Skeletal muscle cell (primary cell): ENCODE results near the gene ARHGEF25.
"Not testable (repeated sequence)": the region's sequence is repeated elsewhere in the genome, so short reads cannot be mapped to it uniquely, and the experiment has no call there.

Experiments
- DNase-seq: peaks from one replicate; pipeline ENCODE4 v3.0.0-alpha.2; 2010; ENCODE audit warnings: low read depth
- H3K4me3 ChIP-seq: 2 replicates; pipeline ENCODE4 v1.5.1; 2011; ENCODE audit warnings: low read depth, mild to moderate bottlenecking, control low read depth, low read length, moderate library complexity

Gene ARHGEF25

DNA sequence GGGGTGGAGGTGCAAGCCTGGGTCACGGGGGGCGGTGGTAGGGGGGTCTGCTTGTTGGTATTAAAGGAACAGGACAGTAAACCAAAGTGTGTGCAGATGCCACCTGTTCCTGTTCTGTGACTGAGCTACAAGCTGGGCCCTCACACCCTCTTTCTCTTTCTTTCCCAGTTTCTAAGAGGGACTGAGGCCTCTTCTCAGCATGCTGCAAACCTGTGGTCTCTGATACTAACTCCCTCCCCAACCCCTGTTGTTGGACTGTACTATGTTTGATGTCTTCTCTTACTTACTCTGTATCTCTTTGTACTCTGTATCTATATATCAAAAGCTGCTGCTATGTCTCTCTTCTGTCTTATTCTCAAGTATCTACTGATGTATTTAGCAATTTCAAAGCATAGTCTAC lies 27.2 kb upstream of the ARHGEF25 start:
- DNase-seq, result no peak
- no peak overlapping the region for H3K4me3 ChIP-seq

DNA sequence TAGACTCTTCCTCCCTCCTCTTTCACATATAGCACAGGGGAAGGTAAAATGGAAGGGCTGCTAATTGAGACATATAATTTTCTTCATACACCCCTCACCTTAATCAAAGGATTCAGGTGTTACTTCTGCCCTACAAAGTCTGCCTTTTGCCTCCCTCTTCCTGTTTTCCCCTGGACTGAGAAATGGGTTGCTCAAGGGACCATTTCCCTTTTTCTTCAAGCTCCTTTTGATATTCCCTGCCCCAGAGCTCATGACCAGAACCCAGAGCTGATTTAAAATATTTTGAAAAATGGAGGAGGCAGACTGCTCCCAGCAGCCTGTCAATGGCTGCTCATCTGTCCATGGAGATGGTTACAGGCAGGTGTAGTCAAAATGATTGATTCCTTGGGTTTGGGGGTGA lies 26.5 kb upstream of the ARHGEF25 start:
- no peak for DNase-seq
- no peak overlapping the region for H3K4me3 ChIP-seq

DNA sequence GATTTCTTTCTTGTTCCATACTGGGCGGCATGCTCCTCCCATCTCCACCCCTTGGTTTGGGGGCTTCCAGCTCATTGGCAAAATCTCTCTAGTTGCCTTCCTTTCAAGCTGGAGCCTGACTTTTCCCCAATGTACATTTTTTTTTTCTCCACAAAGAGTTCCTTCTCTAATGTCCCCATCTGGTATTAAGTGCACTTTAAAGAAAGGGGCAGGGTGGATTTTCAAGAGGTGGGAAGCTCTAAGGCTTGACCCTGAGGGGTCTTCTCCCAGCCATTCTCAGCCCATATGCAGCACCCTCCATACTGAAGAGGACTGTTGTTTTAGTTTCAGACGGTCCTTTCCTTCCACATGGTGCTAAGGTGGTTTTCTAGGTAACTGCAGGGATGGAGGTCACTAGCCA lies 26.1 kb upstream of the ARHGEF25 start:
- no peak overlapping the region for H3K4me3 ChIP-seq
- no peak for DNase-seq

DNA sequence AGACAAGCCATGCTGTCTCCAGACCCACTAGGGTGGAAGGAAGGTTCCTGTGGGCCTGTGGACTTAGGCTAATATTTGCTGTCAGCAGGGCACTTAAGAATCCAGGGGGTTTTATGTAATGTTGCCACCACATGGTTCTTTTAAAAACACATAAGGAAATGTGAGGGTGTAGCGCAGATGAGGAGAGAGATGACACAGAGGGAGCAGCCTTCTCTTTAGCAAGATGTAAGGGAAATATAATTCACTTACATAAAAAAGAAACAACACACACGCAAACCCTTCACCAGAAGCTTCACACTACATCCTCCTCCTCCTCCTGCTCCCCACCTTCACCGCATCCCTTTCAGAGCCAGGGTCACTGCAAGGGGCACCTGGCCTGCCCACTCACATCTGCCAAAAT lies 25.1 kb upstream of the ARHGEF25 start:
- DNase-seq, result no peak
- H3K4me3 ChIP-seq, result no peak overlapping the region

DNA sequence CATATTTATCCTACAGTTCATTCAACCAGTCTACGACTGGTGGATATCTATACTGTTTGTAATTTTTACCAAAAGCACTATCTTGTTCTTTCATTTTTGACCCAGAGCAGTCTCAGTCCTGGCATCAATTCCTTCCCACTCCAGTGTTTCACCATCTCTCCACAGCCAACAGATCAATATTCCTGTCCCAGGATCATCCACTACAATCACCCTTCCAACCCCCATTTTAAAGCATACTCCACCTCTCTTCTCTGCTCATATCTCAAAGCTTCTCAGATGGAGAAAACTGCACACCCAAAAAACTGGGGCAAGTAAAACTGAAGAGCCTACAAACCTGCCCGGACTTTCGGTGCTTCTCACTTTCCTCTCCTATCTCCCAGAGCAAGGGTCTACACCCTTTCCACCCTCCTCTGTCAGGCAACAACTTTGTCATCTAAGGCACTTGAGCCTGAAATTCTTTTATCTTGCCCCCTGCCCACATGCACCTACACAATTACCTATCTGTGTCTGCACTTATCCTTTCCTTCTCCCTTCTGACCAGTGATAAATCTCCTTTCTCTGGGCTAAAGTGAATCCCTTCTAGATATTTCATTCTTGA lies 24.3 kb upstream of the ARHGEF25 start:
- no peak for DNase-seq
- no peak overlapping the region for H3K4me3 ChIP-seq

DNA sequence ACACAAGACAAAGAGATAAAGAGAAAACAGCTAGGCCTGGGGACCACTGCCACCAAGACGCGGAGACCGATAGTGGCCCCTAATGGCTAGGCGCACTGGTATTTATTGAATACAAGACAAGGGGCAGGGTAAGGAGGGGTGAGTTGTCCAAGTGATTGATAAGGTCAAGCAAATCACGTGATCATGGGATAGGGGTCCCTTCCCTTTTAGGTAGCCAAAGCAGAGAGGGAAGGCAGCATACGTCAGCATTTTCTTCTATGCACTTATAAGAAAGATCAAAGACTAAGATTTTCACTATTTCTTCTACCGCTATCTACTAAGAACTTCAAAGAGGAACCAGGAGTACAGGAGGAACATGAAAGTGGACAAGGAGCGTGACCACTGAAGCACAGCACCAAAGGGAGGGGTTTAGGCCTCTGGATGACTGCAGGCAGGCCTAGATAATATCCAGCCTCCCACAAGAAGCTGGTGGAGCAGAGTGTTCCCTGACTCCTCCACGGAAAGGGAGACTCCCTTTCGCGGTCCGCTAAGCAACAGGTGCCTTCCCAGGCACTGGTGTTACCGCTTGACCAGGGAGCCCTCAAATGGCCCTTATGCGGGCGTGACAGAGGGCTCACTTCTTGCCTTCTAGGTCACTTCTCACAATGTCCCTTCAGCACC lies 22.2 kb upstream of the ARHGEF25 start:
- not testable (repeated sequence) for H3K4me3 ChIP-seq, DNase-seq

GRCh38 chr12:57590479-57590863 lies 20.8 kb upstream of the ARHGEF25 start:
- peak overlapping the region; percentile 61 for H3K4me3 ChIP-seq
- no peak for DNase-seq

GRCh38 chr12:57590864-57591781 lies 20.1 kb upstream of the ARHGEF25 start, which contains the start of gene PIP4K2C:
TSS of gene PIP4K2C (plus strand) at chr12:57591192. CDS start at chr12:57591290, 98 bp downstream.
- H3K4me3 ChIP-seq, result peak within 1 kb of the TSS; percentile 61
- DNase-seq, result no peak

DNA sequence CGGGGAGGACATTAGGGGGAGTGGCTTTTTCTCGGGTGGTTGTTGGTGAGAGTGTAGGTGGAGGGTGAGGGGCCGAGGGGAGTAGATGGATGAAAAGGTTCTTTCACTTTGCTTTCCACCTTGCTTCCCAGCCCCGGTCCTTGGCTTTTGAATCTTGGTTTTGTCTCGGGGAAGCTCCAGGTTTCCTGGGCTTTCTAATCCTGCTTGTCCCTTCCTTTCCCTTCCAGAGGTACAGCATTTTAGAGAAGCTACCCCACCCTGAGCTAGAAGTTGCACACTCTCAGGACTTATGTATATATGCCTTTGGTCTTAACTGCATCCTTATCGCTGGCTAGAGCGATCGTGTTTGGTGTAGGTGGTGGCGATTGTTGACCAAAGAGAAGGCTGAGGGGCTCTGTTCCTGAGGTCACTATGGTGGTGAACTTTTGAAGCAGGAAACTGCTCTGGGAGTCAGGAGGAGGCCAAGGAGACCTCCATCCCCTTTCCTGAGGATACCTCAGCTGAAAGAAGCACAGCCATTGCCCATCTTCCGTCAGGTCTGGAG lies 19.4 kb upstream of the ARHGEF25 start:
- H3K4me3 ChIP-seq, result peak overlapping the region; percentile 61
- no peak for DNase-seq

DNA sequence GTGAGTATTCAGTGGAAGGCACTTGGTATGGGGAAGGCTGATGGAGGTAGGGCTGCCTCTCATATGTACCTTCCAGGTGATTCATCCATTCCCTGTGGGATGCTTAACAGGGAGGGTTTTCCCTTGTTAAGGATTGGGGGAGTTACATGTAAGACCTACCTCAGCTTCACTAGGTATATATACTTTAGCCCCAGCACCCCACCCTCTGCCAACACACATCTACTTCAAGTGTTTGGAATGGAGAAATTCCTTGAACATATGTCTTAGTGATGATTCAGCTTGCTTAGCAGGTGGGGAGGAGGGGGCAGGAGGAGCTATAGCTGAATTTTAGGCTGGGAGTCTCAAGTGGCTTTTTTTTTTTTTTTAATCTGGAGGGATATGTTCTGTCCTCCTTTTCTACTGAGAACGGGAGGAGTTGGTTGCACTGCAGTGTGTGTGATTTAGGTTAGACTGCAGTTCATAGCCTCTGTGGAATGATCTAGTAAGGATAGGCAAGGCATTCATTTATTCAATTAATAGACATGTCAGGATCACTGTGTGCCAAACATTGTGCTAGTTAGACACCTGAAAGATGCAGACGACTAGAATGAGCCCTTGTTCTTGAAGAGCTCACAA lies 18.6 kb upstream of the ARHGEF25 start:
- H3K4me3 ChIP-seq, result no peak overlapping the region
- no peak for DNase-seq

GRCh38 chr12:57593187-57593586 lies 18.0 kb upstream of the ARHGEF25 start:
- H3K4me3 ChIP-seq, result no peak overlapping the region
- no peak for DNase-seq

DNA sequence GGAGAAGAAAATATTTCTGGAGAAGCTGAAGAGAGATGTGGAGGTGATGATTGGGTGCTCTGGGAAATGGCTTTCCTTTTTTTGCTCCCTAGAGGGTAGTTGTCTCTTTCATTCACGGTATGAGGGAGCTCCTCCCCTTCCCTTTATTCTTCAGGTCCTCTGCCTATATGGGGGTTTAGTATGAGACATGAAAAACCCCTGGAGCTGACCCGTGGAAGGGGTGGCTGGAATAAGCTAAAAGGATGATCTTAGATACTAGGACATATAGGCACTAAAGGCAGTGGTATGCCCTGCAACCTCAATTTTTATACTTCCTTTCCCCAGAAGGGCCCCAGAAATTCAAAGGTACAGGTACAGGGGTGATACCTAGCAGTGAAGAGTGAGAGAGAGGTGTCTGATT lies 10.8 kb upstream of the ARHGEF25 start:
- no peak for DNase-seq
- no peak overlapping the region for H3K4me3 ChIP-seq

GRCh38 chr12:57602544-57602943 lies 8.7 kb upstream of the ARHGEF25 start:
- no peak overlapping the region for H3K4me3 ChIP-seq
- DNase-seq, result no peak

GRCh38 chr12:57603324-57603723 lies 7.9 kb upstream of the ARHGEF25 start:
- DNase-seq, result no peak
- no peak overlapping the region for H3K4me3 ChIP-seq

DNA sequence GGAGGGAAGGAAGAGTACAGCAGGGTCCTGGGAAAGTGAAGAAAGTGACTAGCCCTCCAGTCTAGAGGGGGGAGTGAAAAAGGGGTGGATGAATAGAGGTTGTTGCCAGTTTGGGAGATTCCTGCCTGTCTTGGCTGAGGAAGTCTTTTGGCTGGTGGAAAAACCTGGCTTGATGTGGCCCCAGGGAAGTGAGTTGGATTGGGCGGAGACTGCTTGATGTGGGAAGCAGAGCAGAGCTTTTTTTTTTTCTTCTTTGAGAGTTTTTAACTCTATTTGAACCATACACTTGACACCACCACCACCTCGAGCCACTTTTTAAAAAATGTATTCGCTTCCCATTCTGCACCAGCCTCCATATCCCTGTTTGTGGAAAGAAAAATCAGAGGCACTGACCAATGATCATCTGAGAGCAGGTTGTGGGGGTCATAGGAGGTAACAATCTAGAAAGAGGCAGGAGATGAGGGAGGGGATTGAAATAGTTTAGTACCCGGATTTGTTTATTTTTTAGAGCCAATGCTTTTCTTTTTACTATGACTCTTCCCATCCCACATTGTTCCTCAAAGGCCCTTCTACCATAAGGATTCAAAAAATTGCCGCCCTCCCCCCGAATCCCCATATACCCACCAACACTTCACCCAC lies 7.3 kb upstream of the ARHGEF25 start:
- no peak for DNase-seq
- H3K4me3 ChIP-seq, result peak overlapping the region; percentile 48

GRCh38 chr12:57604454-57604991 lies 6.7 kb upstream of the ARHGEF25 start, which contains the start of gene DTX3:
TSS of gene DTX3 (plus strand) at chr12:57604824. CDS start at chr12:57606518, 1,694 bp downstream.
- peak within 1 kb of the TSS; percentile 48 for H3K4me3 ChIP-seq
- no peak for DNase-seq

- DNase-seq, result no peak
- H3K4me3 ChIP-seq, result peak overlapping the region; percentile 48
These were observed 6.0 kb upstream of the ARHGEF25 start for GRCh38 chr12:57604992-57605810.

DNA sequence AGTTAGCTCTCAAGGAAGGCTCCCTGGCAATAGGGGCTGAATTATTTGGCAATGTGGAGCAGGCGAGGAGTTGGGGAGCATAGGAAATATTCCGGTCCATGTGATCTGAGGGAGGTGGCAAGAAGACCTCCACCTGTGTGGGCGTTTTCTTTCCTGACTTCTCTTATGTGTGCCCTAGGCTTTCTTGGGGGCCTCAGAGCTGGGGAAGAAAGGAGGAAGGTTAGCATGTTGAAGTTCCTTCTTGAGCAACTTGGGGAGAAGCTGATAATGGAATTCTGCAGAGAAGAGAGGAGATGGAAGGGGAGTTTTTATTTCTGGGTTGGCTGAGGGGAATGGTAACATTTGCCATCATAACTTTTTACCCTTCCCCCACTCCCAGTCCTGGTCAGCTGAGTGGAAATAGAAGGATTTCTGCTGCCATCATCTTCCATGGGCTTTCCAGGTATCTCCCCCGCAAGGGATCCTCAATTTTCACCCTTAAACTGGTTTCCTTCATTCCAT lies 5.4 kb upstream of the ARHGEF25 start:
- DNase-seq, result no peak
- no peak overlapping the region for H3K4me3 ChIP-seq
